K562 (cell line): Measurements from ENCODE around the gene AGO3. TPM values are rescaled to one million over a fixed set of nuclear protein-coding genes. Genes with fewer than 3 reads are reported as not detected.

Source experiments
- ATAC-seq: fragments of 200-7000 bp; cut with Tn5 transposase; 3 replicates; pipeline ENCODE4 v1.9.1; 2020; ENCODE audit warnings: moderate library complexity
- BruUV-seq: library from RNA; stranded (reverse); fragments of 400-500 nt; replicated peaks from 2 replicates; lab custom pipeline; 2021; lab: Mats Ljungman, UMichigan
- CTCF ChIA-PET: fragments of 300-600 bp; formaldehyde crosslinking; extraction: SDS; loops from one replicate; lab custom pipeline; 2021; ENCODE audit warnings: low intra/inter-chr PET ratio; lab: Yijun Ruan, JAX
- POLR2A ChIA-PET: fragments of 300-600, 350-650 bp; sonication (Branson Sonifier 250); formaldehyde crosslinking; extraction: SDS; loops from one replicate; lab custom pipeline; 2021; ENCODE audit warnings: antibody characterized with exemption, inconsistent platforms; lab: Yijun Ruan, JAX
- DNase-seq, 4 experiments: peaks; one replicate each; pipeline versions ENCODE4 v3.0.0 to v3.0.0-alpha.2; 2011 to 2018; ENCODE audit warnings: low spot score in 3 of 4, mixed read lengths in 3 of 4; ENCODE audit errors: extremely low read depth in 1 of 4
- FAIRE-seq: peaks from 2 replicates; lab custom pipeline; 2011; peaks lifted over from hg19 to GRCh38; lab: Jason Lieb, UNC
- H2AFZ ChIP-seq: 2 replicates; pipeline ENCODE4 v1.6.0; 2011; ENCODE audit warnings: low read depth, low read length, control low read depth, inconsistent platforms
- H3K27ac ChIP-seq: fragments of 200-600 bp; 3 replicates; pipeline ENCODE4 v1.8.0; 2011; ENCODE audit warnings: low read depth, mild to moderate bottlenecking, control low read depth, inconsistent platforms, low read length, moderate library complexity, mixed read lengths; ENCODE audit errors: extremely low read depth
- H3K27me3 ChIP-seq, 2 experiments: fragments of 300-600 bp in 1 of 2; 2 replicates in 1 of 2; 3 replicates in 1 of 2; pipeline versions ENCODE4 v1.6.0 to v1.8.0; 2011; ENCODE audit warnings: inconsistent platforms in 2 of 2, low read length in 2 of 2, mild to moderate bottlenecking in 1 of 2, mixed read lengths in 1 of 2, moderate library complexity in 1 of 2; ENCODE audit not compliant: control insufficient read depth in 2 of 2, insufficient read depth in 2 of 2
- H3K36me3 ChIP-seq: fragments of 300-600 bp; 3 replicates; pipeline ENCODE4 v1.8.0; 2011; ENCODE audit warnings: mild to moderate bottlenecking, low read length, inconsistent platforms; ENCODE audit not compliant: control insufficient read depth, insufficient read depth
- H3K4me1 ChIP-seq, 2 experiments: fragments of 200-600 bp in 1 of 2; replicated peaks in 1 of 2; 2 replicates in 1 of 2; 3 replicates in 1 of 2; pipeline versions ENCODE4 v1.5.1 to v1.8.0; 2011; ENCODE audit warnings: inconsistent platforms in 2 of 2, low read length in 2 of 2, mild to moderate bottlenecking in 1 of 2, mixed read lengths in 1 of 2, moderate library complexity in 1 of 2; ENCODE audit not compliant: control insufficient read depth in 2 of 2, insufficient read depth in 2 of 2
- H3K4me2 ChIP-seq: 2 replicates; pipeline ENCODE4 v1.6.1; 2011; ENCODE audit warnings: low read length, control low read depth, inconsistent platforms, mixed read lengths; ENCODE audit not compliant: insufficient read depth
- H3K4me3 ChIP-seq: fragments of 200-600 bp; sonication (generic), shearing (Covaris generic); 2 replicates; pipeline ENCODE4 v1.5.1; 2016; ENCODE audit warnings: control low read depth, inconsistent platforms
- H3K79me2 ChIP-seq: fragments of 200-600 bp; 3 replicates; pipeline ENCODE4 v1.8.0; 2011; ENCODE audit warnings: low read length, inconsistent platforms; ENCODE audit not compliant: control insufficient read depth, insufficient read depth
- H3K9ac ChIP-seq, 2 experiments: 2 replicates each; pipeline versions ENCODE4 v1.6.0 to v1.6.1; 2011; ENCODE audit warnings: low read depth in 2 of 2, low read length in 2 of 2, control low read depth in 1 of 2, inconsistent platforms in 1 of 2, mild to moderate bottlenecking in 1 of 2, mixed read lengths in 1 of 2; ENCODE audit not compliant: insufficient read depth in 1 of 2
- H3K9me1 ChIP-seq: one replicate; pipeline ENCODE4 v1.6.0; 2011; ENCODE audit warnings: inconsistent platforms, mild to moderate bottlenecking, low read length, moderate library complexity; ENCODE audit not compliant: control insufficient read depth, insufficient read depth
- H3K9me3 ChIP-seq: replicated peaks from 2 replicates; pipeline ENCODE4 v1.5.1; 2011; ENCODE audit warnings: low read depth, low read length, inconsistent platforms; ENCODE audit not compliant: control insufficient read depth, insufficient read depth
- H4K20me1 ChIP-seq: replicated peaks from 2 replicates; pipeline ENCODE4 v1.6.1; 2011; ENCODE audit warnings: low read length, inconsistent platforms, mixed read lengths; ENCODE audit not compliant: control insufficient read depth, insufficient read depth
- ATF7 ChIP-seq: fragments of 450-650 bp; IDR thresholded peaks from 2 replicates; pipeline ENCODE4 v1.7.1; 2014; ENCODE audit warnings: mild to moderate bottlenecking, moderate library complexity
- CGGBP1 ChIP-seq: fragments of 250-450 bp; sonication (Bioruptor Pico); IDR thresholded peaks from 2 replicates; pipeline ENCODE4 v1.9.0; 2021; ENCODE audit warnings: mild to moderate bottlenecking
- CREB3 ChIP-seq: fragments of 450-650 bp; conservative IDR thresholded peaks from 2 replicates; pipeline ENCODE4 v1.6.1; 2016; ENCODE audit warnings: missing genetic modification characterization, low read depth, mild to moderate bottlenecking, missing compliant biosample characterization, moderate library complexity
- ELK3 ChIP-seq: fragments of 450-650 bp; formaldehyde crosslinking; IDR thresholded peaks from 2 replicates; pipeline ENCODE4 v1.4.0; 2020; ENCODE audit warnings: mild to moderate bottlenecking
- HDAC1 ChIP-seq, 2 experiments: fragments of 450-650 bp; IDR thresholded peaks; 2 replicates each; pipeline ENCODE4 v1.6.1; 2016 to 2017; ENCODE audit warnings: inconsistent platforms in 1 of 2, mild to moderate bottlenecking in 1 of 2, moderate library complexity in 1 of 2
- MTA3 ChIP-seq: fragments of 450-650 bp; formaldehyde crosslinking; IDR thresholded peaks from 2 replicates; pipeline ENCODE4 v1.6.1; 2017; ENCODE audit warnings: mild to moderate bottlenecking, borderline replicate concordance
- NFIC ChIP-seq: fragments of 450-650 bp; IDR thresholded peaks from 2 replicates; pipeline ENCODE4 v1.6.1; 2017; ENCODE audit warnings: mild to moderate bottlenecking, inconsistent platforms
- NFIX ChIP-seq: fragments of 250-450 bp; sonication (Bioruptor Pico); IDR thresholded peaks from 2 replicates; pipeline ENCODE4 v1.4.0; 2020; ENCODE audit warnings: low read depth, mild to moderate bottlenecking, moderate library complexity
- NRF1 ChIP-seq, 2 experiments: fragments of 450-650 bp; IDR thresholded peaks in 1 of 2; conservative IDR thresholded peaks in 1 of 2; 2 replicates each; pipeline ENCODE4 v1.6.1; 2014; ENCODE audit warnings: mild to moderate bottlenecking in 2 of 2
- PHB2 ChIP-seq: fragments of 450-650 bp; IDR thresholded peaks from 2 replicates; pipeline ENCODE4 v1.6.1; 2017; ENCODE audit warnings: low read depth
- RBM22 ChIP-seq: fragments of 200-400 bp; formaldehyde crosslinking; IDR thresholded peaks from 2 replicates; pipeline ENCODE4 v1.6.1; 2018; ENCODE audit warnings: low read length, low read depth; ENCODE audit not compliant: poor library complexity, severe bottlenecking
- U2AF2 ChIP-seq: fragments of 200-400 bp; formaldehyde crosslinking; optimal IDR thresholded peaks from 2 replicates; pipeline ENCODE3; 2017; ENCODE audit warnings: low read depth, mild to moderate bottlenecking, low read length
- XRCC3 ChIP-seq: fragments of 450-650 bp; IDR thresholded peaks from 2 replicates; pipeline ENCODE4 v1.6.1; 2017; ENCODE audit warnings: mild to moderate bottlenecking, moderate library complexity
- ZNF133 ChIP-seq: fragments of 250-450 bp; sonication (Bioruptor Pico); IDR thresholded peaks from 2 replicates; pipeline ENCODE4 v1.4.0; 2020; ENCODE audit warnings: mild to moderate bottlenecking
- ZNF197 ChIP-seq: fragments of 200-800 bp; sonication (Bioruptor generic); IDR thresholded peaks from 2 replicates; pipeline ENCODE4 v1.6.1; 2016; ENCODE audit warnings: low read depth, missing genetic modification characterization, missing compliant biosample characterization
- ZNF24 ChIP-seq: fragments of 450-650 bp; IDR thresholded peaks from 2 replicates; pipeline ENCODE4 v1.6.1; 2016
- in situ Hi-C: fragments of 300-500 bp; cut with MboI; formaldehyde crosslinking; loops from 4 replicates; pipeline ENCODE4 v1.15.0; 2018; ENCODE audit warnings: inconsistent platforms, mixed read lengths
- intact Hi-C: fragments of 100-400 bp; cut with micrococcal nuclease; formaldehyde crosslinking; loops from 2 replicates; pipeline ENCODE4 v1.14.2; 2022
- polyA plus RNA-seq, 8 experiments: library from polyadenylated mRNA; depleted of rRNA in 4 of 8; stranded (reverse) in 5 of 8; unstranded in 3 of 8; fragments of >200 nt; fragmentation: Nextera tagmentation in 2 of 8; fragmentation: Illumina TruSeq in 1 of 8; extraction: Ambion mirVana in 2 of 8; extraction: Trizol in 1 of 8; gene quantifications; 2 replicates each; pipeline versions ENCODE4 v1.2.1 to v1.2.3, GENCODE V29; 2011 to 2014; ENCODE audit warnings: inconsistent platforms in 1 of 8, missing spikeins in 1 of 8
- total RNA-seq, 7 experiments: library from RNA; depleted of rRNA in 6 of 7; stranded (reverse); fragments of >200 nt in 6 of 7; fragmentation: Illumina TruSeq in 2 of 7; extraction: Trizol in 2 of 7; gene quantifications; 2 replicates each; pipeline versions ENCODE4 v1.2.1 to v1.2.3, GENCODE V29; 2011 to 2021; ENCODE audit warnings: low replicate concordance in 1 of 7
- TF ChIP-seq, protein P1 (sequence below), 2 experiments: fragments of 450-650 bp; IDR thresholded peaks; 2 replicates each; pipeline ENCODE4 v1.6.1; 2018; ENCODE audit warnings: mild to moderate bottlenecking in 2 of 2, low read depth in 1 of 2; ENCODE audit not compliant: partially characterized antibody in 2 of 2

Gene AGO3
- total and polyA plus RNA-seq, 9 of the 15 experiments (the other 6 are each of a cell fraction or from before 2014, with no cell fraction given) = 4.5 to 41.5 (median 22.7) TPM

- TF ChIP-seq CREB3 (tag) (no peak), NFIC (peak; percentile 69), ATF7 (no peak), RBM22 (no peak), ELK3 (CRISPR knock-in tag) (no peak), ZNF133 (CRISPR knock-in tag) (no peak), NFIX (no peak)
Measured at GRCh38 chr1:35915693-35916092, 15.2 kb upstream of the AGO3 start (continued).

GRCh38 chr1:35923791-35924221 lies 7.1 kb upstream of the AGO3 start:
- no peak for FAIRE-seq
- CTCF ChIA-PET = no interaction called here
- intact Hi-C loops = no loop called here
- Histone ChIP-seq H3K27me3 (no peaks in the 10 kb centered on the region), H3K9me1 (no peaks in the 10 kb centered on the region), H3K4me3 (no peak overlapping the region), H3K9me3 (no peaks in the 10 kb centered on the region), H3K4me1 (no peaks in the 10 kb centered on the region), H3K4me2 (no peak overlapping the region), H2AFZ (no peak overlapping the region), H3K9ac (no peak overlapping the region), H3K27ac (no peak overlapping the region), H3K79me2 (no peaks in the 10 kb centered on the region), H4K20me1 (no peaks in the 10 kb centered on the region), H3K36me3 (peaks cover 70% of the 10 kb centered on the region)
- no peak for DNase-seq
- no peak for ATAC-seq
- in situ Hi-C loops = no loop called here
- BruUV-seq = no TSS peak
- POLR2A ChIA-PET = interaction anchor here (0.9 to 2.3 kb wide), 3 partner anchors 9 to 41 kb away, joined by 4 to 8 read pairs (median 5); partner anchors contain the start of gene AGO1
- no peak for TF ChIP-seq ZNF24
- TF ChIP-seq NRF1 (conservative IDR thresholded peaks at IDR 0.05 in 1 of 2, IDR thresholded peaks at IDR 0.05 in 1 of 2) = no peak
- no peak for TF ChIP-seq XRCC3
- TF ChIP-seq, protein P1, sequence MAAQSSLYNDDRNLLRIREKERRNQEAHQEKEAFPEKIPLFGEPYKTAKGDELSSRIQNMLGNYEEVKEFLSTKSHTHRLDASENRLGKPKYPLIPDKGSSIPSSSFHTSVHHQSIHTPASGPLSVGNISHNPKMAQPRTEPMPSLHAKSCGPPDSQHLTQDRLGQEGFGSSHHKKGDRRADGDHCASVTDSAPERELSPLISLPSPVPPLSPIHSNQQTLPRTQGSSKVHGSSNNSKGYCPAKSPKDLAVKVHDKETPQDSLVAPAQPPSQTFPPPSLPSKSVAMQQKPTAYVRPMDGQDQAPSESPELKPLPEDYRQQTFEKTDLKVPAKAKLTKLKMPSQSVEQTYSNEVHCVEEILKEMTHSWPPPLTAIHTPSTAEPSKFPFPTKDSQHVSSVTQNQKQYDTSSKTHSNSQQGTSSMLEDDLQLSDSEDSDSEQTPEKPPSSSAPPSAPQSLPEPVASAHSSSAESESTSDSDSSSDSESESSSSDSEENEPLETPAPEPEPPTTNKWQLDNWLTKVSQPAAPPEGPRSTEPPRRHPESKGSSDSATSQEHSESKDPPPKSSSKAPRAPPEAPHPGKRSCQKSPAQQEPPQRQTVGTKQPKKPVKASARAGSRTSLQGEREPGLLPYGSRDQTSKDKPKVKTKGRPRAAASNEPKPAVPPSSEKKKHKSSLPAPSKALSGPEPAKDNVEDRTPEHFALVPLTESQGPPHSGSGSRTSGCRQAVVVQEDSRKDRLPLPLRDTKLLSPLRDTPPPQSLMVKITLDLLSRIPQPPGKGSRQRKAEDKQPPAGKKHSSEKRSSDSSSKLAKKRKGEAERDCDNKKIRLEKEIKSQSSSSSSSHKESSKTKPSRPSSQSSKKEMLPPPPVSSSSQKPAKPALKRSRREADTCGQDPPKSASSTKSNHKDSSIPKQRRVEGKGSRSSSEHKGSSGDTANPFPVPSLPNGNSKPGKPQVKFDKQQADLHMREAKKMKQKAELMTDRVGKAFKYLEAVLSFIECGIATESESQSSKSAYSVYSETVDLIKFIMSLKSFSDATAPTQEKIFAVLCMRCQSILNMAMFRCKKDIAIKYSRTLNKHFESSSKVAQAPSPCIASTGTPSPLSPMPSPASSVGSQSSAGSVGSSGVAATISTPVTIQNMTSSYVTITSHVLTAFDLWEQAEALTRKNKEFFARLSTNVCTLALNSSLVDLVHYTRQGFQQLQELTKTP (IDR thresholded peaks at IDR 0.05; ENCODE audit: low read depth in 1 of 2, partially characterized antibody in 2 of 2) = no peak
- TF ChIP-seq CGGBP1 = no peak
- TF ChIP-seq HDAC1 (IDR thresholded peaks at IDR 0.05) = no peak
- no peak for TF ChIP-seq PHB2
- TF ChIP-seq U2AF2 = no peak
- TF ChIP-seq ZNF197 (CRISPR knock-in tag) = no peak
- no peak for TF ChIP-seq MTA3
